IPS-18c (cell line): ENCODE results near the gene TMEM109.

Experiments
- H3K4me3 ChIP-seq: 2 replicates; pipeline ENCODE4 v1.7.0; 2013; ENCODE audit warnings: low read depth, mild to moderate bottlenecking, low read length, moderate library complexity; ENCODE audit not compliant: insufficient read depth
- H3K9me3 ChIP-seq: one replicate; pipeline ENCODE4 v1.6.1; 2013; ENCODE audit warnings: mild to moderate bottlenecking, low read length, moderate library complexity; ENCODE audit not compliant: control insufficient read depth, insufficient read depth

The TMEM109 gene

GRCh38 chr11:60966890-60967289, 52.9 kb downstream of the TMEM109 start:
- H3K9me3 ChIP-seq: no peaks in the 10 kb centered on the region
- no peak overlapping the region for H3K4me3 ChIP-seq

- no peaks in the 10 kb centered on the region for H3K9me3 ChIP-seq
- no peak overlapping the region for H3K4me3 ChIP-seq
Measured at GRCh38 chr11:60968223-60968622, 54.3 kb downstream of the TMEM109 start.

DNA sequence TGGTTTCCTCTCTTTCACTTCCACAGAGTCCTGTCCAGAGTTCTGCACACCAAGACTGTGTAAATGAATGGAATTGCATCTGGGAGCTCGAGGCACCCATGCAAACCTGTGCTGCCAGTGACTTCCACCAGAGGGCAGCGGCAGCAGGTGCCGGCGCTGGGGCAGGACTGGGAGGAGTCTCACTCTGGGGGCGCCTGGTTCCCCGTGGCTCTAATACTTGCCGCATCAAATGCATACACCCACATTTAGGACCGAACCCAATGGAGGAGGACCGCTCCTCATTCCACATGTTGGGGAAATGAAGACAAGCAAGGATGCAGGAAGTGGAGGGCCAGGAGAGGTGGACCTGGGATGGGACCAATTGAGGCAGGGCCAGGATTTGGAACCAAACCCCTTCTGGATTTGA, 56.4 kb downstream of the TMEM109 start:
- H3K4me3 ChIP-seq: no peak overlapping the region
- H3K9me3 ChIP-seq: no peaks in the 10 kb centered on the region

GRCh38 chr11:60970890-60971289, 56.9 kb downstream of the TMEM109 start:
- no peaks in the 10 kb centered on the region for H3K9me3 ChIP-seq
- H3K4me3 ChIP-seq: no peak overlapping the region

DNA sequence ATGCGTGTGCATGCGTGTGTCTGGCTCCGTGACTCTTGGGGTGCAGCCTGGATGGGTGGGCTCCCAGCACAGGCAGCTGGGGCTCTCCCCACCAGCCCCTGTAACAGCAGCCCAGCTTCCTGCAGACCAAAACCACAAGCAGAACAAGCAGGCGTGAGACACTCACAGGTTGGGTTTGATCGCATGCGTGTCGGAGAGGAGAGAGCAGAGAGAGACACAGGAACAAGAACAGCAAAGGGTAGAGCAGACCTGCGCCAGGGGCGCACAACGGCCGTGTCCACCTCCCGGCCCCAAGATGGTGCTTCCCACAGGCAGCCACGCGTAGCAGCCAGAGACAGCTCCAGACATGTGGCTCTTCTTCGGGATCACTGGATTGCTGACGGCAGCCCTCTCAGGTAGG, 57.6 kb downstream of the TMEM109 start, which contains the start of gene CD6:
TSS of gene CD6 (plus strand) at position 161 of the 400 bp plus-strand sequence. CDS start at position 347, 186 bp downstream.
- no peaks in the 10 kb centered on the region for H3K9me3 ChIP-seq
- no peak within 1 kb of the TSS for H3K4me3 ChIP-seq

DNA sequence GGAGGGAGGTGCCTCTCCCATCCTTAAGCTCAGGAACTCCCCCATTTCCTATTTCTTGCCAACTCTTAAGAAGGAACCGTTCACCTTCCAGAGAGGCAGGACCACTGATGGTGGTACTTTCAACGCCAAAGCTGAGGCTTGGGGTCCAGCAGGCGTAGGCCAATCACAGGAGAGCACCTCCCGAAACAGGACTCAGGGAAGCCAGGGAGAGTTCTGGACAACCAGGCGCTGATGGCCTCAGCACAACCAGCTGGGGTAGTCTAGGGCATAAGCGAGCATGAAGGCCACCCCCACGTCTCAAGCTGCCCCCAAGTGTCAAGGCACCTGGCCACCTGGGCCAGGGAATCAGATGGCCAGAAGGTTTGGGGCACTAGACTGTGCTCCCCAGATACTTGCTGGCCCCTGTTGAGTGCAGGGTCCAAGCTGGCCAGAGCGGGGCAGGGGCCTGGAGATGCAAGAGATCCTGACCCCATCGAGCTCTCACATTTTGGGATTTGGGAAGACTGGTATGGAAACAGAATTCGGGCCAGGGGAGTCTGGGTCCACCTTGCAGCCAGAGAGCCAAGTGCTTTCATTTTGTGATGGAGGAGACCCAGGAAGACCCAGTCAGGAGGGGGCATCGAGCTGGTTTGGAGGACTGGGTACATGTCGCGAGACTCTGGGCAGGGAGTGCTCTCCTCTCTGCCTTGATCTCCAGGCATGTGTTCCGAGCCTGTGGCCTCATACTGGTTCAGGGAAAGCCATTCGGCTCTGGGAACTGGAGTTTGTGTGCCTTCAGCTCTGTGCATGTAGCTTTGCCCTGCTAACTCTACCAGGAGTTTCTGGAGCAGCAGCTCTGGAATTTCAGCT, 58.4 kb downstream of the TMEM109 start:
- Histone ChIP-seq H3K9me3 (no peaks in the 10 kb centered on the region), H3K4me3 (no peak overlapping the region)
